BE2C (cell line): ENCODE measurements around the gene FGF6.

Experiments
- DNase-seq: peaks from one replicate; pipeline ENCODE4 v3.0.0-alpha.2; 2020
- H3K27me3 ChIP-seq: fragments of 250-450 bp; sonication (Bioruptor Pico); 2 replicates; pipeline ENCODE4 v1.5.1; 2020; ENCODE audit warnings: mild to moderate bottlenecking
- H3K36me3 ChIP-seq: fragments of 250-450 bp; sonication (Bioruptor Pico); 2 replicates; pipeline ENCODE4 v1.5.1; 2020; ENCODE audit warnings: mild to moderate bottlenecking
- H3K4me1 ChIP-seq: fragments of 250-450 bp; sonication (Bioruptor Pico); 2 replicates; pipeline ENCODE4 v1.5.1; 2020
- H3K4me3 ChIP-seq: 2 replicates; pipeline ENCODE4 v1.5.1; 2011; ENCODE audit warnings: low read depth, low read length
- H3K9me3 ChIP-seq: fragments of 250-450 bp; sonication (Bioruptor Pico); 2 replicates; pipeline ENCODE4 v1.5.1; 2020
- CTCF ChIP-seq: IDR thresholded peaks from 2 replicates; pipeline ENCODE4 v1.5.1; 2012; ENCODE audit warnings: mild to moderate bottlenecking, low read depth, low read length

The FGF6 gene

GRCh38 chr12:4483885-4484823 lies 38.5 kb upstream of the FGF6 start:
- peaks cover 5% of the 10 kb centered on the region for H3K36me3 ChIP-seq
- DNase-seq, result no peak
- TF ChIP-seq CTCF, result no peak
- no peaks in the 10 kb centered on the region for H3K9me3 ChIP-seq
- H3K4me3 ChIP-seq, result no peak overlapping the region
- H3K4me1 ChIP-seq, result no peaks in the 10 kb centered on the region
- H3K27me3 ChIP-seq, result no peaks in the 10 kb centered on the region

- DNase-seq, result no peak
- H3K36me3 ChIP-seq, result no peaks in the 10 kb centered on the region
- H3K9me3 ChIP-seq, result no peaks in the 10 kb centered on the region
- TF ChIP-seq CTCF, result no peak
- no peak overlapping the region for H3K4me3 ChIP-seq
- H3K4me1 ChIP-seq, result no peaks in the 10 kb centered on the region
- no peaks in the 10 kb centered on the region for H3K27me3 ChIP-seq
These were observed 37.3 kb upstream of the FGF6 start for GRCh38 chr12:4482936-4483335.

GRCh38 chr12:4478933-4479332 lies 33.3 kb upstream of the FGF6 start:
- TF ChIP-seq CTCF, result no peak
- Histone ChIP-seq H3K9me3 (no peaks in the 10 kb centered on the region), H3K36me3 (no peaks in the 10 kb centered on the region), H3K4me3 (no peak overlapping the region), H3K27me3 (peaks cover 3% of the 10 kb centered on the region; the same call in 1 of the 2 replicates), H3K4me1 (no peaks in the 10 kb centered on the region)
- no peak for DNase-seq

- H3K36me3 ChIP-seq, result no peaks in the 10 kb centered on the region
- no peak for DNase-seq
- peaks cover 3% of the 10 kb centered on the region; the same call in 1 of the 2 replicates for H3K27me3 ChIP-seq
- H3K4me3 ChIP-seq, result no peak overlapping the region
- TF ChIP-seq CTCF, result no peak
- H3K4me1 ChIP-seq, result no peaks in the 10 kb centered on the region
- no peaks in the 10 kb centered on the region for H3K9me3 ChIP-seq
These were observed 31.5 kb upstream of the FGF6 start for GRCh38 chr12:4477129-4477528.

- Histone ChIP-seq H3K4me3 (no peak overlapping the region), H3K4me1 (no peaks in the 10 kb centered on the region), H3K27me3 (peaks cover 8% of the 10 kb centered on the region), H3K36me3 (no peaks in the 10 kb centered on the region), H3K9me3 (no peaks in the 10 kb centered on the region)
- DNase-seq, result no peak
- no peak for TF ChIP-seq CTCF
These were observed 26.4 kb upstream of the FGF6 start for GRCh38 chr12:4472046-4472445.

GRCh38 chr12:4471256-4471655 lies 25.6 kb upstream of the FGF6 start:
- DNase-seq, result no peak
- Histone ChIP-seq H3K9me3 (no peaks in the 10 kb centered on the region), H3K4me1 (no peaks in the 10 kb centered on the region), H3K27me3 (peaks cover 8% of the 10 kb centered on the region), H3K36me3 (no peaks in the 10 kb centered on the region), H3K4me3 (no peak overlapping the region)
- no peak for TF ChIP-seq CTCF
